HepG2 (cell line): Measurements from ENCODE around the gene SCYGR4. TPM values are rescaled to one million over a fixed set of nuclear protein-coding genes. Genes with fewer than 3 reads are reported as not detected.
A peak's percentile ranks its signal among the peaks of the same experiment; 100 is the strongest.

Experiments
- DPF2 ChIP-seq: sonication (generic); formaldehyde crosslinking; IDR thresholded peaks from 2 replicates; pipeline ENCODE4 v1.4.0; 2020; ENCODE audit warnings: mild to moderate bottlenecking, low read depth, missing genetic modification reagents, borderline replicate concordance
- FOXP4 ChIP-seq: sonication (generic); formaldehyde crosslinking; IDR thresholded peaks from 2 replicates; pipeline ENCODE4 v1.4.0; 2020; ENCODE audit warnings: missing genetic modification reagents
- HMGA1 ChIP-seq: sonication (generic); formaldehyde crosslinking; conservative IDR thresholded peaks from 2 replicates; pipeline ENCODE4 v1.4.0; 2020; ENCODE audit warnings: missing genetic modification reagents
- HOXA7 ChIP-seq: sonication (generic); formaldehyde crosslinking; IDR thresholded peaks from 2 replicates; pipeline ENCODE4 v1.8.1; 2022; ENCODE audit warnings: mild to moderate bottlenecking, missing genetic modification reagents, moderate library complexity
- KLF16 ChIP-seq, 2 experiments: sonication (generic) in 1 of 2; formaldehyde crosslinking in 1 of 2; IDR thresholded peaks; 2 replicates each; pipeline versions ENCODE4 v1.6.1 to v1.8.0; 2016 to 2023; ENCODE audit warnings: missing genetic modification reagents in 2 of 2, missing compliant biosample characterization in 1 of 2
- MEIS1 ChIP-seq: sonication (generic); formaldehyde crosslinking; IDR thresholded peaks from 2 replicates; pipeline ENCODE4 v1.9.0; 2021; ENCODE audit warnings: mild to moderate bottlenecking, missing genetic modification reagents, moderate library complexity, borderline replicate concordance
- PTBP1 ChIP-seq: fragments of 200-400 bp; formaldehyde crosslinking; IDR thresholded peaks from 2 replicates; pipeline ENCODE4 v1.6.1; 2018; ENCODE audit warnings: low read length, low read depth; ENCODE audit not compliant: poor library complexity, severe bottlenecking
- THAP8 ChIP-seq: sonication (generic); formaldehyde crosslinking; IDR thresholded peaks from 2 replicates; pipeline ENCODE4 v1.5.1; 2020; ENCODE audit warnings: missing genetic modification reagents, mild to moderate bottlenecking, borderline replicate concordance
- ZFP62 ChIP-seq: sonication (generic); formaldehyde crosslinking; IDR thresholded peaks from 2 replicates; pipeline ENCODE4 v1.4.0; 2020; ENCODE audit warnings: missing genetic modification reagents
- ZNF501 ChIP-seq: sonication (generic); formaldehyde crosslinking; IDR thresholded peaks from 2 replicates; pipeline ENCODE4 v1.5.1; 2020; ENCODE audit warnings: mild to moderate bottlenecking, moderate library complexity, missing genetic modification reagents
- ZNF646 ChIP-seq: sonication (generic); formaldehyde crosslinking; IDR thresholded peaks from 2 replicates; pipeline ENCODE4 v1.9.0; 2021; ENCODE audit warnings: mild to moderate bottlenecking, missing genetic modification reagents
- ZSCAN9 ChIP-seq: IDR thresholded peaks from 2 replicates; pipeline ENCODE4 v1.6.1; 2016; ENCODE audit warnings: borderline replicate concordance
- polyA plus RNA-seq, 8 experiments: library from polyadenylated mRNA; depleted of rRNA in 3 of 8; stranded (reverse) in 7 of 8; unstranded in 1 of 8; fragments of >200 nt; fragmentation: Illumina TruSeq in 4 of 8; extraction: Trizol in 4 of 8; gene quantifications; 2 replicates each; pipeline versions ENCODE4 v1.2.1 to v1.2.3, GENCODE V29; 2011 to 2016; ENCODE audit warnings: low read depth in 4 of 8, missing spikeins in 1 of 8, mixed read lengths in 1 of 8; ENCODE audit not compliant: insufficient read depth in 1 of 8
- total RNA-seq, 5 experiments: library from RNA; depleted of rRNA; stranded (reverse); fragments of >200 nt; fragmentation: Illumina TruSeq; extraction: Trizol; gene quantifications; 2 replicates each; pipeline ENCODE4 v1.2.3, GENCODE V29; 2016; ENCODE audit warnings: low read depth in 1 of 5
- TF ChIP-seq, protein P1 (sequence below): sonication (generic); formaldehyde crosslinking; IDR thresholded peaks from 2 replicates; pipeline ENCODE4 v1.9.0; 2021; ENCODE audit warnings: missing genetic modification reagents, mild to moderate bottlenecking, borderline replicate concordance
- TF ChIP-seq, protein P2 (sequence below): sonication (generic); formaldehyde crosslinking; conservative IDR thresholded peaks from 2 replicates; pipeline ENCODE4 v1.8.0; 2022; ENCODE audit warnings: missing genetic modification reagents

SCYGR4 gene
- total and polyA plus RNA-seq, 2 of the 13 experiments (the other 11 are each of a cell fraction or from before 2014, with no cell fraction given), result not detected

- TF ChIP-seq FOXP4 (CRISPR knock-in tag) (peak; percentile 97), DPF2 (CRISPR knock-in tag) (peak; percentile 68; the same call in 1 of the 2 replicates), THAP8 (CRISPR knock-in tag) (no peak), PTBP1 (no peak), ZNF646 (CRISPR knock-in tag) (no peak), HOXA7 (no peak), ZFP62 (no peak), ZSCAN9 (no peak), HMGA1 (CRISPR knock-in tag) (no peak), KLF16 (CRISPR knock-in tag; IDR thresholded peaks at IDR 0.05) (no peak; a peak in 1 of 4 replicates), ZNF501 (CRISPR knock-in tag) (no peak), MEIS1 (CRISPR knock-in tag) (no peak; the same call in 1 of the 2 replicates)
- TF ChIP-seq, protein P1, sequence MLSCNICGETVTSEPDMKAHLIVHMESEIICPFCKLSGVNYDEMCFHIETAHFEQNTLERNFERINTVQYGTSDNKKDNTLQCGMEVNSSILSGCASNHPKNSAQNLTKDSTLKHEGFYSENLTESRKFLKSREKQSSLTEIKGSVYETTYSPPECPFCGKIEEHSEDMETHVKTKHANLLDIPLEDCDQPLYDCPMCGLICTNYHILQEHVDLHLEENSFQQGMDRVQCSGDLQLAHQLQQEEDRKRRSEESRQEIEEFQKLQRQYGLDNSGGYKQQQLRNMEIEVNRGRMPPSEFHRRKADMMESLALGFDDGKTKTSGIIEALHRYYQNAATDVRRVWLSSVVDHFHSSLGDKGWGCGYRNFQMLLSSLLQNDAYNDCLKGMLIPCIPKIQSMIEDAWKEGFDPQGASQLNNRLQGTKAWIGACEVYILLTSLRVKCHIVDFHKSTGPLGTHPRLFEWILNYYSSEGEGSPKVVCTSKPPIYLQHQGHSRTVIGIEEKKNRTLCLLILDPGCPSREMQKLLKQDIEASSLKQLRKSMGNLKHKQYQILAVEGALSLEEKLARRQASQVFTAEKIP (CRISPR knock-in tag), result no peak
- TF ChIP-seq, protein P2, sequence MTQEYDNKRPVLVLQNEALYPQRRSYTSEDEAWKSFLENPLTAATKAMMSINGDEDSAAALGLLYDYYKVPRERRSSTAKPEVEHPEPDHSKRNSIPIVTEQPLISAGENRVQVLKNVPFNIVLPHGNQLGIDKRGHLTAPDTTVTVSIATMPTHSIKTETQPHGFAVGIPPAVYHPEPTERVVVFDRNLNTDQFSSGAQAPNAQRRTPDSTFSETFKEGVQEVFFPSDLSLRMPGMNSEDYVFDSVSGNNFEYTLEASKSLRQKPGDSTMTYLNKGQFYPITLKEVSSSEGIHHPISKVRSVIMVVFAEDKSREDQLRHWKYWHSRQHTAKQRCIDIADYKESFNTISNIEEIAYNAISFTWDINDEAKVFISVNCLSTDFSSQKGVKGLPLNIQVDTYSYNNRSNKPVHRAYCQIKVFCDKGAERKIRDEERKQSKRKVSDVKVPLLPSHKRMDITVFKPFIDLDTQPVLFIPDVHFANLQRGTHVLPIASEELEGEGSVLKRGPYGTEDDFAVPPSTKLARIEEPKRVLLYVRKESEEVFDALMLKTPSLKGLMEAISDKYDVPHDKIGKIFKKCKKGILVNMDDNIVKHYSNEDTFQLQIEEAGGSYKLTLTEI (CRISPR knock-in tag), result no peak
Measured at GRCh38 chr2:227643990-227644551, 26.8 kb downstream of the SCYGR4 start (continued).
